Measurements from ENCODE around the gene TRPC3. TPM values are rescaled to one million over a fixed set of nuclear protein-coding genes. Genes with fewer than 3 reads are reported as not detected.

The TRPC3 gene
- total and polyA plus RNA-seq, 2 experiments from 2014 or later: 0.22 TPM; not detected in 1

- no peak for TF ChIP-seq EZH2phosphoT487 (IDR thresholded peaks at IDR 0.05; ENCODE audit: insufficient read depth, low read depth)
- TF ChIP-seq EZH2 (IDR thresholded peaks at IDR 0.05; ENCODE audit: insufficient read depth, poor library complexity, severe bottlenecking): no peak
- H3F3A ChIP-seq (ENCODE audit: insufficient read depth): no peaks in the 10 kb centered on the region
These were observed 5.2 kb downstream of the TRPC3 start for GRCh38 chr4:121946644-121947043.

DNA sequence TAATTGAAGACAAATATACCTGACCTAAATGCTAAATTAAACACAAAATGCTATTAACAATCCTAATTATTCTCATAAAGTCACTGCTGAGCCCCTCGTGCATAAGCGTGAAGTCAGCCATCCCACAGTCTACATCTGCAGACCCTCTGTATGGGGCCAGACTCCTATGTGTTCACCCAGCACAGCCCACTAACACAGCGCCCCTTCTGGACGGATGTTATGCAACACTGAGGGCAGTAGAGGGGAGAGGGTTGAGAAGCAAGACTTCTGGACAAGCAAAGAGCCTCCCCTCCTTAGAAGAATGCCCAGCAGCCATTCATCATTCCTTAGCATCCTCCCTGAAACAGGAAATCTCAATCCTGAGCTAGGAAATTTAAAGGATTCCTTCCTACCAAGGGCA, 7.9 kb downstream of the TRPC3 start:
- Histone ChIP-seq H3K4me3 (no peak overlapping the region), H3K4me1 (ENCODE audit: insufficient read depth) (no peaks in the 10 kb centered on the region), H3K27ac (no peak overlapping the region), H3K9me3 (ENCODE audit: low read depth) (no peaks in the 10 kb centered on the region), H2AFZ (no peak overlapping the region), H3K4me2 (ENCODE audit: unreplicated experiment) (no peak overlapping the region), H3K9me2 (ENCODE audit: insufficient read depth) (no peaks in the 10 kb centered on the region), H3K27me3 (replicated peaks; ENCODE audit: insufficient read depth) (peaks cover 30% of the 10 kb centered on the region), H4K20me1 (ENCODE audit: insufficient read depth) (no peaks in the 10 kb centered on the region), H3K79me2 (ENCODE audit: insufficient read depth) (no peaks in the 10 kb centered on the region), H3F3A (ENCODE audit: insufficient read depth) (no peaks in the 10 kb centered on the region), H3K9ac (no peak overlapping the region), H3K36me3 (ENCODE audit: low read depth) (no peaks in the 10 kb centered on the region)
- no peak for DNase-seq
- in situ Hi-C loops (cut with MboI): no loop called here
- TF ChIP-seq EZH2phosphoT487 (IDR thresholded peaks at IDR 0.05; ENCODE audit: insufficient read depth, low read depth) (no peak), EZH2 (IDR thresholded peaks at IDR 0.05; ENCODE audit: insufficient read depth, poor library complexity, severe bottlenecking) (no peak)
- 40 to 43% methylated on average over 4 of the region's 4 CpGs for WGBS, 2 experiments (ENCODE audit: low coverage in 1 of 2, low lambda C conversion rate in 2 of 2, missing lambda C conversion rate in 2 of 2)

More at GRCh38 chr4:121946644-121947043, 5.2 kb downstream of the TRPC3 start:
- H3K4me2 ChIP-seq (ENCODE audit: unreplicated experiment): no peak overlapping the region
- H3K9me2 ChIP-seq (ENCODE audit: insufficient read depth): no peaks in the 10 kb centered on the region
- H3K9me3 ChIP-seq (ENCODE audit: low read depth): no peaks in the 10 kb centered on the region
- H4K20me1 ChIP-seq (ENCODE audit: insufficient read depth): no peaks in the 10 kb centered on the region
- H3K79me2 ChIP-seq (ENCODE audit: insufficient read depth): no peaks in the 10 kb centered on the region
- H3K9ac ChIP-seq: no peak overlapping the region
- H3K27ac ChIP-seq: no peak overlapping the region
- no peaks in the 10 kb centered on the region for H3K4me1 ChIP-seq (ENCODE audit: insufficient read depth)
- peaks cover 49% of the 10 kb centered on the region for H3K27me3 ChIP-seq (replicated peaks; ENCODE audit: insufficient read depth)
- no peak for DNase-seq
- no peak overlapping the region for H3K4me3 ChIP-seq
- no peak overlapping the region for H2AFZ ChIP-seq
- 61 to 65% methylated on average over 3 of the region's 3 CpGs for WGBS, 2 experiments (ENCODE audit: low coverage in 1 of 2, low lambda C conversion rate in 2 of 2, missing lambda C conversion rate in 2 of 2)
- in situ Hi-C loops (cut with MboI): no loop called here
- no peaks in the 10 kb centered on the region for H3K36me3 ChIP-seq (ENCODE audit: low read depth)

DNA sequence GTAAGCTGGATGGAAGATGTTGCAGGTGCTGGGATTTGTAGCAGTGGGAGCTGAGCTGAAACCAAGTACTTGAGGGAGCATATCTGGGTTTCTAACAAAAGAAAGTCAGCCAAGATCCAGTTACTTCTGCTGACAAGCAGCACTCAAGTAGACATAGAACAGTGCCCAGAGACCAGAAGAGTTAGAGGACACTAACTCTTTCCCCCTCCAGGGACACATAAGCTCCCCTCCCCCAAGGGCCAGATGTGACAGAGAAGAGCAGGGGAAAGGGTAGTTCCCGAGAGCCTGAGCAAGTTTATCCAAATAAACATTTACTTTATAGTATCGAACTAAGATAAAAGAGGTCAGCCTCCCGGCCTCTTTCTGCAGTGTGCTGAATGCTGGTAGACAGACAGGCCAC, 12.2 kb downstream of the TRPC3 start:
- H3K27ac ChIP-seq: no peak overlapping the region
- H3K9ac ChIP-seq: no peak overlapping the region
- no peak for TF ChIP-seq EZH2 (IDR thresholded peaks at IDR 0.05; ENCODE audit: insufficient read depth, poor library complexity, severe bottlenecking)
- no peak for TF ChIP-seq EZH2phosphoT487 (IDR thresholded peaks at IDR 0.05; ENCODE audit: insufficient read depth, low read depth)
- no peaks in the 10 kb centered on the region for H3K9me3 ChIP-seq (ENCODE audit: low read depth)
- no peaks in the 10 kb centered on the region for H4K20me1 ChIP-seq (ENCODE audit: insufficient read depth)
- no peaks in the 10 kb centered on the region for H3K9me2 ChIP-seq (ENCODE audit: insufficient read depth)
- H3K27me3 ChIP-seq (replicated peaks; ENCODE audit: insufficient read depth): 0 out of 2 replicates have a peak, but pooled peaks cover 21% of the 10 kb centered on the region
- 22 to 33% methylated on average over 3 of the region's 3 CpGs for WGBS, 2 experiments (ENCODE audit: low coverage in 1 of 2, low lambda C conversion rate in 2 of 2, missing lambda C conversion rate in 2 of 2)
- in situ Hi-C loops (cut with MboI): no loop called here
- H3K4me1 ChIP-seq (ENCODE audit: insufficient read depth): no peaks in the 10 kb centered on the region
- no peaks in the 10 kb centered on the region for H3K36me3 ChIP-seq (ENCODE audit: low read depth)
- DNase-seq: no peak
- H3K79me2 ChIP-seq (ENCODE audit: insufficient read depth): no peaks in the 10 kb centered on the region
- no peak overlapping the region for H3K4me3 ChIP-seq
- no peaks in the 10 kb centered on the region for H3F3A ChIP-seq (ENCODE audit: insufficient read depth)
- H3K4me2 ChIP-seq (ENCODE audit: unreplicated experiment): no peak overlapping the region
- H2AFZ ChIP-seq: no peak overlapping the region

DNA sequence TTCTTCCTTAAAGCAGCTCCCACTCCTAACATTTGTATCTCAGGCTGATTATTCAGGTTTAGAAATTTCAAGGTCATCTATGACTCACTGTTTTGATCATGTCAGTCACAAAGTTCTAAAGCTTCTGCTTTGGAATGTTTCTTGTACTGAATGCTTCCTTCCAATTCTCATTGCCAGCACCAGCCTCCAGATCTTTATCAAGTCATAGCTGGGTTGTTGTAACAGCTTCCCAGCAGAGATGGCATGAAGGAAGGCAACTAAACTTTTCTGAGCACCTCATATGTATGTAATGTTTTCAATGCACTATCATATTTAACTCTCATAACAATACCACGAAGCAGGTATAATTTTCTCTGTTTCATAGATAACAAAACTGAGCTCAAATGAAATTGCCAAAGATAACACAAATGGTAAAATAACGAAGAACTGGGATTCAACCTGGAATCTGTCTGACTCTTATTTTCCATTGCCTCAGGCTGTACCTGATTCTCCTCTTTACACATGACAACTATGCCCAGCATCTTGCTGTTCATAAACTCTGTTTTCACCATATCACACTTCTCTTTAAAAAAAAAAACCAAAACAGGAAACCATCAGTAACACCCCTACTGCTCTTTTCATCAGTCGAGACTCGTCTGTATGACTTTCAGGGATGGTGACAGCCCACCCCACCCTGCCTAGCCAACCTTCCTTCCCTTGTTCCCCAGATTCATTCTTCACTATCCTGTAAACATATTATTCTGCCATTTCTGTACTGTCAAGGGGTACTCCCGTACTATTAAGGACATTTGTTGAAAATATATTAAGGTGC, 13.4 kb downstream of the TRPC3 start:
- H3K27ac ChIP-seq: no peak overlapping the region
- no peaks in the 10 kb centered on the region for H4K20me1 ChIP-seq (ENCODE audit: insufficient read depth)
- no peaks in the 10 kb centered on the region for H3K9me3 ChIP-seq (ENCODE audit: low read depth)
- 36 to 39% methylated on average over 5 of the region's 5 CpGs for WGBS, 2 experiments (ENCODE audit: low coverage in 1 of 2, low lambda C conversion rate in 2 of 2, missing lambda C conversion rate in 2 of 2)
- no peak overlapping the region for H3K9ac ChIP-seq
- no peak overlapping the region for H2AFZ ChIP-seq
- H3K79me2 ChIP-seq (ENCODE audit: insufficient read depth): no peaks in the 10 kb centered on the region
- H3K27me3 ChIP-seq (replicated peaks; ENCODE audit: insufficient read depth): peaks cover 25% of the 10 kb centered on the region; the same call in 1 of the 2 replicates
- no peak overlapping the region for H3K4me3 ChIP-seq
- in situ Hi-C loops (cut with MboI): no loop called here
- TF ChIP-seq EZH2phosphoT487 (IDR thresholded peaks at IDR 0.05; ENCODE audit: insufficient read depth, low read depth) (no peak), EZH2 (IDR thresholded peaks at IDR 0.05; ENCODE audit: insufficient read depth, poor library complexity, severe bottlenecking) (no peak)
- H3K4me1 ChIP-seq (ENCODE audit: insufficient read depth): no peaks in the 10 kb centered on the region
- H3F3A ChIP-seq (ENCODE audit: insufficient read depth): no peaks in the 10 kb centered on the region
- H3K9me2 ChIP-seq (ENCODE audit: insufficient read depth): no peaks in the 10 kb centered on the region
- H3K4me2 ChIP-seq (ENCODE audit: unreplicated experiment): no peak overlapping the region
- no peak for DNase-seq
- H3K36me3 ChIP-seq (ENCODE audit: low read depth): no peaks in the 10 kb centered on the region

All from GM23248 (cell line).